ENCODE results near the gene RMDN2.
A peak's percentile ranks its signal among the peaks of the same experiment; 100 is the strongest.

Gene RMDN2

GRCh38 chr2:37885329-37885993, 39.6 kb upstream of the RMDN2 start:
- Histone ChIP-seq H3K9me3 (ENCODE audit: control insufficient read depth, insufficient read depth, low read depth, low read length) (no peaks in the 10 kb centered on the region), H3K36me3 (ENCODE audit: control insufficient read depth in 2 of 2, insufficient read depth in 1 of 2, low read length in 2 of 2) (no peaks in the 10 kb centered on the region), H3K27ac (ENCODE audit: extremely low read depth, low read depth, low read length) (no peak overlapping the region), H3K4me1 (ENCODE audit: control insufficient read depth, insufficient read depth, low read length) (no peaks in the 10 kb centered on the region), H3K4me3 (ENCODE audit: low read depth, low read length) (no peak overlapping the region)
- CTCF ChIA-PET = interaction anchor here (0.5 to 4.9 kb wide), 5 partner anchors 8 to 489 kb away, joined by 3 to 30 read pairs (median 3); no protein-coding TSS in a partner anchor
- TF ChIP-seq ZNF174 (tag by site-specific recombination; IDR thresholded peaks at IDR 0.05) (no peak), PRDM10 (tag by site-specific recombination; IDR thresholded peaks at IDR 0.05) (peak; percentile 61)
- POLR2A ChIA-PET = no interaction called here

GRCh38 chr2:37886745-37887144, 38.3 kb upstream of the RMDN2 start:
- Histone ChIP-seq H3K9me3 (ENCODE audit: control insufficient read depth, insufficient read depth, low read depth, low read length) (no peaks in the 10 kb centered on the region), H3K4me1 (ENCODE audit: control insufficient read depth, insufficient read depth, low read length) (no peaks in the 10 kb centered on the region), H3K4me3 (ENCODE audit: low read depth, low read length) (no peak overlapping the region), H3K36me3 (ENCODE audit: control insufficient read depth in 2 of 2, insufficient read depth in 1 of 2, low read length in 2 of 2) (no peaks in the 10 kb centered on the region), H3K27ac (ENCODE audit: extremely low read depth, low read depth, low read length) (no peak overlapping the region)
- POLR2A ChIA-PET = no interaction called here
- CTCF ChIA-PET = interaction anchor here (0.6 to 4.9 kb wide), 5 partner anchors 10 to 491 kb away, joined by 3 to 30 read pairs (median 3); no protein-coding TSS in a partner anchor
- no peak for TF ChIP-seq ZBTB7A (tag by site-specific recombination; IDR thresholded peaks at IDR 0.05; ENCODE audit: low read depth)
- TF ChIP-seq ZBTB11 (tag by site-specific recombination; conservative IDR thresholded peaks at IDR 0.05; ENCODE audit: low read depth) = no peak
- no peak for TF ChIP-seq ZNF677 (tag by site-specific recombination; IDR thresholded peaks at IDR 0.05)
- TF ChIP-seq ZNF488 (tag by site-specific recombination; IDR thresholded peaks at IDR 0.05) = no peak
- no peak for TF ChIP-seq ZSCAN23 (tag by site-specific recombination; IDR thresholded peaks at IDR 0.05)
- no peak for TF ChIP-seq ZNF169 (tag by site-specific recombination; IDR thresholded peaks at IDR 0.05)
- TF ChIP-seq ZNF223 (tag by site-specific recombination; IDR thresholded peaks at IDR 0.05) = no peak
- TF ChIP-seq ZNF174 (tag by site-specific recombination; IDR thresholded peaks at IDR 0.05) = no peak
- no peak for TF ChIP-seq ZNF571 (tag by site-specific recombination; IDR thresholded peaks at IDR 0.05)

GRCh38 chr2:37887286-37887685, 37.8 kb upstream of the RMDN2 start:
- H3K4me3 ChIP-seq (ENCODE audit: low read depth, low read length) = no peak overlapping the region
- H3K4me1 ChIP-seq (ENCODE audit: control insufficient read depth, insufficient read depth, low read length) = no peaks in the 10 kb centered on the region
- no peak overlapping the region for H3K27ac ChIP-seq (ENCODE audit: extremely low read depth, low read depth, low read length)
- CTCF ChIA-PET = interaction anchor here (0.6 to 4.9 kb wide), 4 partner anchors 10 to 842 kb away, joined by 3 to 30 read pairs (median 8); no protein-coding TSS in a partner anchor
- H3K9me3 ChIP-seq (ENCODE audit: control insufficient read depth, insufficient read depth, low read depth, low read length) = no peaks in the 10 kb centered on the region
- no peaks in the 10 kb centered on the region for H3K36me3 ChIP-seq (ENCODE audit: control insufficient read depth in 2 of 2, insufficient read depth in 1 of 2, low read length in 2 of 2)
- POLR2A ChIA-PET = interaction anchor here (0.7 kb wide), 1 partner anchor 79 kb away, joined by 5 read pairs; no protein-coding TSS in a partner anchor
- TF ChIP-seq ZSCAN18 (tag by site-specific recombination; IDR thresholded peaks at IDR 0.05) (no peak), ZNF239 (tag by site-specific recombination; IDR thresholded peaks at IDR 0.05) (no peak), ZNF214 (tag by site-specific recombination; IDR thresholded peaks at IDR 0.05; ENCODE audit: borderline replicate concordance) (no peak), KLF7 (tag by site-specific recombination; IDR thresholded peaks at IDR 0.05; ENCODE audit: borderline replicate concordance) (no peak), ZNF521 (tag by site-specific recombination; IDR thresholded peaks at IDR 0.05) (no peak), KLF1 (tag by site-specific recombination; IDR thresholded peaks at IDR 0.05) (no peak), ZNF677 (tag by site-specific recombination; IDR thresholded peaks at IDR 0.05) (no peak), ZNF76 (tag by site-specific recombination; IDR thresholded peaks at IDR 0.05; ENCODE audit: borderline replicate concordance, low read depth) (no peak), ZXDB (tag by site-specific recombination; IDR thresholded peaks at IDR 0.05) (no peak), ZNF645 (tag by site-specific recombination; IDR thresholded peaks at IDR 0.05) (no peak), PRDM1 (tag by site-specific recombination; IDR thresholded peaks at IDR 0.05) (no peak)

All from HEK293 (cell line).